Measurements from ENCODE around the gene ANKRD6.
"Not testable (repeated sequence)": the region's sequence is repeated elsewhere in the genome, so short reads cannot be mapped to it uniquely, and the experiment has no call there.

The ANKRD6 gene

GRCh38 chr6:89602166-89602565, 169.2 kb downstream of the ANKRD6 start:
- no peak for DNase-seq (ENCODE audit: low spot score)

- DNase-seq (ENCODE audit: low spot score), result no peak
These were observed 171.7 kb downstream of the ANKRD6 start for GRCh38 chr6:89604653-89605052.

- no peak for DNase-seq (ENCODE audit: low spot score)
These were observed 172.9 kb downstream of the ANKRD6 start for GRCh38 chr6:89605861-89606260.

GRCh38 chr6:89610149-89610642, 177.2 kb downstream of the ANKRD6 start:
- DNase-seq (ENCODE audit: low spot score), result peak; percentile 80

GRCh38 chr6:89611666-89612065, 178.7 kb downstream of the ANKRD6 start:
- no peak for DNase-seq (ENCODE audit: low spot score)

GRCh38 chr6:89612121-89612520, 179.2 kb downstream of the ANKRD6 start:
- DNase-seq (ENCODE audit: low spot score), result no peak

- DNase-seq (ENCODE audit: low spot score), result no peak
These were observed 180.8 kb downstream of the ANKRD6 start for GRCh38 chr6:89613790-89614189.

- DNase-seq (ENCODE audit: low spot score), result no peak
These were observed 182.9 kb downstream of the ANKRD6 start for GRCh38 chr6:89615882-89616281.

- no peak for DNase-seq (ENCODE audit: low spot score)
These were observed 183.6 kb downstream of the ANKRD6 start for GRCh38 chr6:89616531-89616930.

- no peak for DNase-seq (ENCODE audit: low spot score)
These were observed 185.1 kb downstream of the ANKRD6 start for GRCh38 chr6:89618026-89618425.

GRCh38 chr6:89619567-89619966, 186.6 kb downstream of the ANKRD6 start:
- no peak for DNase-seq (ENCODE audit: low spot score)

- no peak for DNase-seq (ENCODE audit: low spot score)
These were observed 190.8 kb downstream of the ANKRD6 start for GRCh38 chr6:89623749-89624148.

GRCh38 chr6:89630488-89630887, 197.5 kb downstream of the ANKRD6 start:
- no peak for DNase-seq (ENCODE audit: low spot score)

- DNase-seq (ENCODE audit: low spot score), result not testable (repeated sequence)
These were observed 203.5 kb downstream of the ANKRD6 start for GRCh38 chr6:89636412-89636811.

- no peak for DNase-seq (ENCODE audit: low spot score)
These were observed 205.0 kb downstream of the ANKRD6 start for GRCh38 chr6:89637960-89638319.

- DNase-seq (ENCODE audit: low spot score), result peak; percentile 93
These were observed 205.6 kb downstream of the ANKRD6 start, which contains the start of gene LYRM2 for GRCh38 chr6:89638320-89639195. Gene LYRM2 (minus strand): TSS chr6:89638747. CDS start chr6:89638716, 31 bp downstream.

GRCh38 chr6:89640804-89641203, 207.9 kb downstream of the ANKRD6 start:
- no peak for DNase-seq (ENCODE audit: low spot score)

GRCh38 chr6:89641581-89641980, 208.6 kb downstream of the ANKRD6 start:
- DNase-seq (ENCODE audit: low spot score), result not testable (repeated sequence)

- no peak for DNase-seq (ENCODE audit: low spot score)
These were observed 210.0 kb downstream of the ANKRD6 start for GRCh38 chr6:89642956-89643355.

GRCh38 chr6:89643406-89643805, 210.5 kb downstream of the ANKRD6 start:
- DNase-seq (ENCODE audit: low spot score), result no peak

- DNase-seq (ENCODE audit: low spot score), result no peak
These were observed 211.9 kb downstream of the ANKRD6 start for GRCh38 chr6:89644864-89645263.

- no peak for DNase-seq (ENCODE audit: low spot score)
These were observed 216.7 kb downstream of the ANKRD6 start for GRCh38 chr6:89649682-89650081.

- no peak for DNase-seq (ENCODE audit: low spot score)
These were observed 217.6 kb downstream of the ANKRD6 start for GRCh38 chr6:89650579-89650978.

GRCh38 chr6:89655122-89655521, 222.2 kb downstream of the ANKRD6 start:
- no peak for DNase-seq (ENCODE audit: low spot score)

Data from HuH-7 (cell line).